NOMO-1 treated with dmso at 0.1 percent for 144 hours (cell line): ENCODE results near the gene OR51T1.
"Not testable (repeated sequence)": the region's sequence is repeated elsewhere in the genome, so short reads cannot be mapped to it uniquely, and the experiment has no call there.

Experiments
- DNase-seq: peaks from one replicate; lab custom pipeline; 2025; ENCODE audit not compliant: unreplicated experiment; lab: John Stamatoyannopoulos, UW

OR51T1 gene, protein sequence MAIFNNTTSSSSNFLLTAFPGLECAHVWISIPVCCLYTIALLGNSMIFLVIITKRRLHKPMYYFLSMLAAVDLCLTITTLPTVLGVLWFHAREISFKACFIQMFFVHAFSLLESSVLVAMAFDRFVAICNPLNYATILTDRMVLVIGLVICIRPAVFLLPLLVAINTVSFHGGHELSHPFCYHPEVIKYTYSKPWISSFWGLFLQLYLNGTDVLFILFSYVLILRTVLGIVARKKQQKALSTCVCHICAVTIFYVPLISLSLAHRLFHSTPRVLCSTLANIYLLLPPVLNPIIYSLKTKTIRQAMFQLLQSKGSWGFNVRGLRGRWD

DNA sequence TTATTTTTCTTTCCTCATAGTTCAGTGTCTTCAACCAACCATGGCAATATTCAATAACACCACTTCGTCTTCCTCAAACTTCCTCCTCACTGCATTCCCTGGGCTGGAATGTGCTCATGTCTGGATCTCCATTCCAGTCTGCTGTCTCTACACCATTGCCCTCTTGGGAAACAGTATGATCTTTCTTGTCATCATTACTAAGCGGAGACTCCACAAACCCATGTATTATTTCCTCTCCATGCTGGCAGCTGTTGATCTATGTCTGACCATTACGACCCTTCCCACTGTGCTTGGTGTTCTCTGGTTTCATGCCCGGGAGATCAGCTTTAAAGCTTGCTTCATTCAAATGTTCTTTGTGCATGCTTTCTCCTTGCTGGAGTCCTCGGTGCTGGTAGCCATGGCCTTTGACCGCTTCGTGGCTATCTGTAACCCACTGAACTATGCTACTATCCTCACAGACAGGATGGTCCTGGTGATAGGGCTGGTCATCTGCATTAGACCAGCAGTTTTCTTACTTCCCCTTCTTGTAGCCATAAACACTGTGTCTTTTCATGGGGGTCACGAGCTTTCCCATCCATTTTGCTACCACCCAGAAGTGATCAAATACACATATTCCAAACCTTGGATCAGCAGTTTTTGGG lies at the start of gene OR51T1:
Gene OR51T1, plus strand, starts transcription at position 41 of the 641 bp plus-strand sequence. Its CDS starts 0 bp downstream, at position 41.
- DNase-seq = no peak

DNA sequence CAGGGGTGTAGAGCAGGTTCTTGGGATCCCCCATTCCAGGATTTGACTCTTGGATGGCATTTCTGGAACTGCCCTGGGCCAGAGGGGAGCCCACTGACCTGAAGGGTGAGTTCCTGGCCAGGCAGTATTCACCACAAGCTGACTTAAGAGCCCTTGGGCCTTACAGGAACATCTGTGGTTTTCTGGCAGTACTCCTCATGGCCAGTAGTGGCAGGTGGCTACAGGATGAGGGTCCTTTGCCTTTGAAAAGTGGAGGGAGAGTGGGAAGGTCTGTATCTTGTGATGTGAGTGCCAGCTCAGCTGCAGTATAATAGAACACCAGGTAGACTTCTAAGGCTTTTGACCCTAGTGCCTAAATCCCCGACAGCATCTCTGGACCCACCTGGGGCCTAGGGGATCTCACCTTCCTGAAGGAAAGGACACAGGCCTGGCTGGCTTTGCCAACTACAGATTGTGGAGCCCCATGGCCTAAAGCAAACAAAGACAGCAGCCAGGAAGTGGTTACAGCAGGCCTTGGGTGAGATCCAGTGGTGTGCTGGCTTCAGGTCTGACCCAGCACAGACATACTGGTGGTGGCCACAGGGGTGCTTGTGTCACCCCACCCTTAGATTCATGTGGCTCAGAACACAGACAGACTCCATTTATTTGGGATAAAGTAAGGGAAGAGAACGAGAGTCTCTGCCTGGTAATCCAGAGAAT lies 41.7 kb upstream of the OR51T1 start:
- no peak for DNase-seq

DNA sequence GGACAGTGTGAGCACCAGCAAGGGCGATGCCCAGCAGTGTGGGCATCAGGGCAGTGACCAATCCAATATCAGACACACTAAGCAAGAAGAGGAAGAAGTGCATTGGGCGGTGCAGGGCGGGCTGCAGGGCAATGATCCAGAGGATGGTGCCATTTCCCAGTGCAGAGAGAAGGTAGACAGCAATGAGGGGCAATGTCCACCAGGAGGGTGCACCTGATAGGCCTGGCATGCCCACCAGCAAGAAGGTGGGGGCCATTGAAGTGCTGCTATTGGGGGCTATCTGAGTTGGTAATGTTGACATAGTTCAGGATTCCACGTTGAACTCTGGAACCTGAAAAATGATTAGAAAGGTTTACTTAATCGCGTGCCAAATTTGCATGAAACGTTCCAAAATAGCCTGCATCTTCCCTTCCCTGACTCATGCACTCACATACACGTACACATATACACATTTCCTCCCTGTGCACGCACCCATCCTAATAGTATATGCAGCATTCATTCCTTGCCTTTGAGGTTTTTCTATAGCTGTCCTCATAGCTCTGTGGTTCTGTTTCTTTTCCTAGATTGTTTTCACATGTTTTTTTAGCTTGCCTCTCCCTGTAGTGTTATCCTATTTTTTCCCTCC lies 32.7 kb upstream of the OR51T1 start, which contains the start of gene OR51S1:
Gene OR51S1, minus strand, starts transcription at position 301 of the 625 bp plus-strand sequence. Its CDS starts 0 bp downstream, at position 301.
- no peak for DNase-seq

DNA sequence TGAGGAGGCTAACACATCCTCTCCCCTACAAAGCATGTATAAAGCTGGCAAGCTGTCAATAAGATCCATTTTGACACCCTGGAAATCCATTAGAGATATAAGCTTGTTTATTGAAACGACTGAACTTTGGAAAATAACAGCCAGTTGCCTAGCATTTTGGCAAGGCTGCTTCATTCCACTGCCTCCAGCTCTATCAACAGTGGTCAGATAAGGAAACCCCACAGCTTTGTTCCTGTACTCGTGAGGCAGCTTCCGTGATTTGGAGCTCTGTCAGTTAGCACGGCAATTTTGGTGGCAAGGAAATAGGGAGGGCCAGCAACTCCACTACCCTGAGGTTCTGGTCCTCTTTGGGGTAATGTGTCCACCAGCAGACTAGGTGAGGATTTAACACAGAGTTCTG lies 30.7 kb upstream of the OR51T1 start:
- no peak for DNase-seq

DNA sequence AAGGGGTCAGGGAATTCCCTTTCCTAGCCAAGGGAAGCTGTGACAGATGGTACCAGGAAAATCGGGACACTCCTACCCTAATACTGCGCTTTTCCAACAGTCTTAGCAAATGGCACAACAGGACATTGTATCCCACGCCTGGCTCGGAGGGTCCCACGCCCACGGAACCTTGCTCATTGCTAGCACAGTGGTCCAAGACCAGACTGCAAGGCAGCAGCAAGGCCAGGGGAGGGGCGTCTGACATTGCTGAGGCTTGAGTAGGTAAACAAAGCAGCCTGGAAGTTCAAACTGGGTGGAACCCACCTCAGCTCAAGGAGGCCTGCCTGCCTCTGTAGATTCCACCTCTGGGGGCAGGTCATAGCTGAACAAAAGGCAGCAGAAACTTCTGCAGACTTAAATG lies 27.4 kb upstream of the OR51T1 start:
- DNase-seq = not testable (repeated sequence)

DNA sequence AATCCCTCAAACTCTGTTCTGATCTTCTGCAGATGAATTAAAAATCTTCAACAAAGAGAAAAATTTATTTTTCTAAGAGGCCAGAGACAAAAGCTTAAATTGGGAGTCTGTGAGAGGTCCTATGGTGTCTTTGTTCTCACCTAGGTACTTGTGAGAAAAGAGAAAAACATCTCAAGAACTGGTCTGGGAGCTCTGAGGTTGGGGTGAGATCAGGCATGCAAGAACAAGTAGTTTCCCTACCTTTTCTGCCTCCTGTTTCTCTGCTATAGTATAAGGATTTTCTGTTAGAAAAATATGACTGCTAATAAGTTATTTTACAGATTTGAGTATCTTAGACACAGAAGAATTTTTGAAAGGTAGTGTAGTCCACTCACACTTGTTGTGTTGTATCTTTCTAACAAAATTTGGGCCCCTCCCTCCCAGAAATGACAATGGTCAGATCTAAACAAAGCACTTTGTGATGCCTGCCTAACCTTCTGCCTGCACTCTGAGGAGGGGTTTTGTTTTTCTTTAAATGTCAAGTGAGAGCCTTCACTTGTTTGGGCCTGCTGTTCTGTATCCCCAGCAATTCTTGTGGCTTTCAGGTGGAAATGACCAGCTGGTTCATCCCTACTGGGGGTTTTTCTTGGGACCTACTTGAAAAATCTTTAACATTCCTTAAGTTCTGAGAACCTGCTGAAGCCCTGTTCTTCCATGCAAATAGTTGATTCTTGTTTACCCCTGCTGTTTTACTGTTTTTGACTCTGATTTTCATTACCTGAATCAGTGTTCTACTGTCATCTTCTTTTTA lies 19.1 kb upstream of the OR51T1 start:
- no peak for DNase-seq

DNA sequence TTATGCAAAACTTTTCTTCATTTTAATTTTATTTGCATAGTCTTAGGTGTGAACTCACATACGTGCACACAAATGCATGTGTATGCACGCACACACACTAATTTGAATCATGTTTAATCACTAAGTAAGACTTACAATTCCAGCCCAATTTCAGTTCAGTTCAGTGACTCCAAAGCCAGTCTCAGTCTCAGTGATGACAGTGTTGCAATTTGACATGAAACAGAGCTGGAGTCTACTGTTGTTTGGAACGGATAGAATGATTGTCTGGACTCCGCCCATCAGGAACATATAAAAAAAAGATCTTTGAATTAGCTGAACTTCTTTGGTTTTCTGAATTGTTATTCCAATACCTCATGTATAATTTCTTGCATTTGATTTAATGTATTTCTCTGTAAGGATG lies 17.8 kb upstream of the OR51T1 start:
- no peak for DNase-seq

DNA sequence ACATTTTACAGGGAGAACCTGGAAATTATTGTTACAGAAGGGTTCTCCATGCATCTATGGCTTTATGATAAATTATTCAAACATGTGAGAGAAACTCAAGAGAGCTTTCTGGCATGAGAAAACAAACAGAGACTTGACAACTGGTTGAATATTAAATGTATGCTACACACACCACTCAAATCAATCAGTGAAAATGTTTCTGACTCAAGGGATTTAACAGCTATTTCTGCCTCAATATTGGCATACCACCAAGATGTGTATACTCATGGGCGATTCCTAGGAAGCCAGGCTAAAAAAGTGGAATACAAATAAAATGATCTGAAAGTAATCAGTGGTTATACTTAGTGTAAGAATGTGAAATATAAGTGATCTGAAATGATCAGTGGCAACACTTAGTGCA lies 15.8 kb upstream of the OR51T1 start:
- DNase-seq = no peak

DNA sequence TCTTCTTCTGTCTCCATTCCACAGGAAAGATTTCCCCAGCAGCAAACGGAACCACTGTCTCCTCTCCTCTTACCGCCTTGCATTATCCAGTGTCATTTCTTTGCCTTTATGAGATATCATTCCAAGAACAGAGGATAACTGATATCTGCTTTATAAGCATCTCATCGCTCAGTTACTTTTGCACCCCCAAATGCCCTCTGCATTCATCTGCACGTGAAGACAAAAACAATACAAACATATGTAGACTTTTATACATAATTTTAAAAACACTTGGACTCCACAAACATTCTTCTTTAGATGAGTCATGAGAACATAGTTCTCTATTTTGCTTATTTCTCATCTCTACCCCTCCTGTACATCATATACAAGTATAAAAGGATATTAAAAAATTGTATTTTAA lies 512 bp upstream of the OR51T1 start:
- DNase-seq = no peak

DNA sequence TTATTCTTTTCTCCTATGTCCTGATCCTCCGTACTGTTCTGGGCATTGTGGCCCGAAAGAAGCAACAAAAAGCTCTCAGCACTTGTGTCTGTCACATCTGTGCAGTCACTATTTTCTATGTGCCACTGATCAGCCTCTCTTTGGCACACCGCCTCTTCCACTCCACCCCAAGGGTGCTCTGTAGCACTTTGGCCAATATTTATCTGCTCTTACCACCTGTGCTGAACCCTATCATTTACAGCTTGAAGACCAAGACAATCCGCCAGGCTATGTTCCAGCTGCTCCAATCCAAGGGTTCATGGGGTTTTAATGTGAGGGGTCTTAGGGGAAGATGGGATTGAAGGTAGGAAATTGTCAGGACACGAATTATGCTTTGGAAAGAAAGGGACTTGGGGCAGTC lies 843 bp downstream of the OR51T1 start:
- no peak for DNase-seq

DNA sequence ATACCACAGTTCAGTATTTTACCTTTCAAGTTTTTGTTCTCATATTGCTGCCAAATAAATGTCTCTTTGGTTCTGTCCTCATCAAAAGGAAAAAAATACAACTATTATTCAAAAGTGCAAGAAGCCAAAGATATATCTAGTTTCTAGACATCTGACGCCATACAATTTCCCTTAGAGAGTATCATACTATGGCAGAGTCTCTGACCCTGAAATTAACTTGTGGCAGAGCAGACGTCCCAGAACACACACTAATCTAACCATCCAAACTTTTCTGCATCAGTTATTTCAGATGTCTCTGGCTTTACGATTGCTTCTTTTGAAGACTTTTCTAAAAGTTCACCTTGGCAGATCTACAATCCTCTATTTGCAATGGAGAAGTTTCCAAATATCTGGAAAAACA lies 2.7 kb downstream of the OR51T1 start:
- no peak for DNase-seq

DNA sequence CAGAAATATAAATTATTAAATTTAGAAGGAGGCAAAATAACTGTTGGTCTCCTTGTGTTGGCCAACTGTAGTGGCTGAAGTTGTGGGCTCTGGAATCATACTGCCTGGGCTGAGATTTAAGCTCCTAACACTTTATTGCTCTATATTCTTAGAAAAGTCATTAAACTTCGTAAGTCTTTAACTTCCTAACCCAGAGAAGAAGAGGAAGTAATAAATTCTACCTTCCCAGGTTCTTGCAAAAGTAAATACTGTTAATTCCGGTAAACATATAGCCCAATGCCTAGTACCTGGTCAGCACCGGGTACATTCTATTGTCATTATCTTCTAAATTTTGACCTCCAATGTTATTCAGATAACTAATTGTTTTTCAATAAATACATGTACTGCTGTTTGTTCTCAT lies 4.5 kb downstream of the OR51T1 start:
- no peak for DNase-seq

DNA sequence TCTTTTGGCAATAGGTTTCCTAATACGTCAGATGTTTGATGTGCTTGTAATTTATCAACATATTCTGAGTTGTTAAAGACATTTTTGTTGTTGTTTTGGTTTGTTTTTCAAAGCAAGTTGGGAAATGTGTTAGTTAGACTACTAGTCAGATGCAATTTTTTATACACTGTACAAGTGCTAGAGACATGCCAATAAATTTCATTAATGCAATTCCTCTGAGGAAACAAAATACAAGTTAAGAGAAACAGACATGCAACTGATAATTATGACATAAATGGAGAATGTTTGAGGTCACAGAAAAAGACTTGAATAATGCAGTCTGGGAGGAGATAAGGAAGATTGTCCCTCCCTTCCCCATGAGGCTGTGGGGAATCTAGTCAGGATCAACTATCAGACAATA lies 5.9 kb downstream of the OR51T1 start:
- DNase-seq = no peak

DNA sequence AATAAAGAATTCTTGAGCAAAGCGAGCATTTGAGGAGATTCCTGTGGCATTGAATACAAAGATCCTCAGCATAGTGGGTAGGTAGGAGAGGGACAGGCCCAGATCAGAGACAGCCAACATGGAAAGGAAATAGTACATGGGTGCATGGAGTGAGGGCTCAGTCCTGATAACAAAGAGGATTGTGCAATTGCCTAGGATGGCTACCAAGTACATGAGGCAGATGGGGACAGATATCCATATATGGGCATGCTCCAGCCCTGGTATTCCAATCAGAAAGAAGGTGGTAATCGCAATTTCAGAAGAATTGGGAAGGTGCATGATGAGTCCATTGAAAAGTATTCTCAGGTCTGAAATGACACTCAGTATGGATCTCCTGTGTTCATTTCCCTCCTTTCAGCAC lies 8.6 kb downstream of the OR51T1 start:
- no peak for DNase-seq

DNA sequence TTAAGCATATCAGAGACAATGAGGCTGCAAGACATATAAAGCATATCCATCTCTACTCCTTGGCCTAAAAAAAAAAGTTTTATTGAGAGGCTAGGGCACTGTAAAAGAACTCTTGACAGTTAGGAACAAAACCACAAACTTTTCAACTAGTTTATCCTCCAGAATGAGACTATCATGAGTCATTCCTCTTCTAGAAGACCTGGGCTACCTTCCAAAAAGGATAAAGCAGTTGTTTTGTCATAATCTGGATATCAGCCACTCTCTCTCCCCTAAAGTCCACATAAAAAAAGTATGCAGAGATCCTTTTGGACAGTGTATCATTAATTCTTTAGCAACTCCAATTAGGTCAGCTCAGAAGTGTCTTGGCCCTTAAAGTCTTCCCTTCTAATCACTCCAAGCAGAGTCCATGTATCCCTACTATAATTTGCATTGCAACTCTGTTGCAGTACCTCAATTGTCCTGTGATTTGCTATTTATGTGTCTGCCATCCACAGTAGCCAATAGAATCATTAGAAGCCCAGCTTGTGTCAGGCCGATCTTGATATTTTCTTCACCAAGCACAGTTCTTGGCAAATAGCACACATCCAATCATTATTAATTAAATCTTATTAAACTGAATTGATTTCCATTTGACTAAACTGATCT lies 10.4 kb downstream of the OR51T1 start:
- DNase-seq = no peak

DNA sequence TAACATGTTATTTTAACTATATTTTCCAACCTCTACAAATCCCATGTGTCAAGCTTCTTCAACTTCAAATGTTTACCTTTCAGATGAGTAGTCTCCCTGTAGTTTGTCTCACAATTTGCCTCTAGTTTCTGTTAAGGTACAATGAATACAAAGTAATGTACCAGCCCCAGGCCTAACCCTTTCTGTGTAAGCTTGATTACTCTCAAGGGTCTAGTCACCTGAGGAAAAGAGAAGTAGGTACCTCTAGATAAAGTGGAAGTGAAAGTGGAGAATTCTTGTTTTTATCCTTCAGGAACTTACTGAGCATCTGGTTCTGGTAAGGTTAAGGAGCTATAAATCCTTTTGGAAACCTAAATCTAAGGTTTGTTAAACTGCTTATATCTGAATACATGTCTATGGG lies 21.8 kb downstream of the OR51T1 start, which contains the start of gene OR51A7:
Gene OR51A7, plus strand, starts transcription at position 300 of the 400 bp plus-strand sequence. CDS start 3,587 bp downstream, outside the sequence.
- no peak for DNase-seq

DNA sequence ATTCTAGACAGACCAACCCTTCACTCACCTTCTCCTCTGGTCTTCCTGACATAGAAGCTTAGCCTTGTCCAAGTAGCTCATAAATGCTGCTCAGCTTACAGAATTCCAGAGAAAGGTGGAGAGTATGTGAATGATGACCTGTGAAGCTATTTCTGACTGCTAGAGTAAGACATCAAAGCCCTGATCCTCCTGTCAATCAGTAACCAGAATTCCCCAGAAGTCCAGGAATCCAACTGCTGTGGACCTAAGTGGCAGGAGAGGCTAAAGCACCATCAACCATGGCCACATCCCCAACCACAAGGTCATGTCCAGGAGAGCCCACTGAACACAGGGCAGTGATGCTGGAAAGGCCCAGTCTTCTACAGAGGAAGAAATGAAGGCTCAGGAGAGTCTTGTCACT lies 34.9 kb downstream of the OR51T1 start:
- no peak for DNase-seq

DNA sequence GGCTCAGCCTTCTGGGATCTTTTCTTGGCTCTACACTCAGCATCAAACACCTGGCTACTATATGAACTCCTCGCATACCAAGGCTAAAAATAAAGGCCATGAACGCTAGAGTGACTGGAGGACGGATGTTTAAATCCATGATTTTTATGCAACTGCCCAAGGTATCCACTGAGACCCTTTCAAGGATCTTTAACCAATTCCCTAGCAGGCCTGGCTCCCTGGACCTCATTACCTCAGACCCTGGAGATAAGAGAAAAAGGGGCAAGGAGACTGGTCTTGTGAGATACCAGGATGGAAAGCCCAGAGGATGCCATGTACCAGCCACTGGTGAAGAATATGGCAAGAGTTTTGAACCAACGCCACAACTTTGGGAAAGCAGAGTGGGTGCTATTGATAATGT lies 37.5 kb downstream of the OR51T1 start, which contains the start of gene OR51G2:
Gene OR51G2, minus strand, starts transcription at position 101 of the 400 bp plus-strand sequence. CDS start 3,687 bp downstream, outside the sequence.
- DNase-seq = no peak

DNA sequence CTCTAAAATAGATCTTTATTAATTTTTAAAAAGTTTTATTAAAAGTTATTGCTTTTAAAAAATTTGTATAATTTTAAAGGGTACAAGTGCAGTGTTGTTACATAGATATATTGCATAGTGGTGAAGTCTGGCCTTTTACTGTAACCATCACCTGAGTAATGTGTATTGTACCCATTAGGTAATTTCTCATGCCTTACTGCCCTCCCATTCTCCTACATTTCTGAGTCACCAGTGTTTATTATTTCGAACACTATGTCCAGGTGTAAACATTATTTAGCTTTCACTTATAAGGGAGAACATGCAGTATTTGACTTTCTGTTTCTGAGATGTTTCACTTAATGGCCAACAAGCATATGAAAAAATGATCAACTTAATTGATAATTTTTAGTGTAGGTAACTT lies 40.1 kb downstream of the OR51T1 start:
- no peak for DNase-seq

DNA sequence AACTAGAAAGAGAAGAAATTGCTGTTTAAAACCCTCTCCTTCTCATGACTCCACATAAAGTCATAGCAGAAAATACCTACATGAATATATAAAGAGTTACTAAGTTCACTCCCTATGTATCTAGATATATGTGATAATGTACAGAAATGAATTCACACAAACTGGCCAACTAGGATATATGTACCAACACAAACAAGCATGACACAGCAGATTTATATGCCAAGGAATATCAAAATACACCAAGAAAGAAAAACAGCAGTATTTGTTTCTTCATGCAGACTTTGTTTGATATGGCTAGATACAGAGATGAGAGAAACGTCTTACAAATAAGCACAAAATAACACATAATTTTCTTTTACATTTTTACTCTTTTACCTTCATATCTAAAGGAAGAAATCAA lies 40.6 kb downstream of the OR51T1 start:
- no peak for DNase-seq
